Esophagus squamous epithelium (tissue), 4 donors: ENCODE measurements around the gene SCUBE2.

Source experiments
- POLR2A ChIP-seq, 4 donors: fragments of 450-650 bp; IDR thresholded peaks; one replicate each; pipeline ENCODE4 v1.6.1; 2017; ENCODE audit warnings: antibody characterized with exemption in 4 of 4, mild to moderate bottlenecking in 4 of 4, moderate library complexity in 3 of 4
- TF ChIP-seq, protein P1 (sequence below), 6 experiments: fragments of 450-650 bp in 4 of 6; fragments of 200-600 bp in 2 of 6; sonication (generic) in 2 of 6; IDR thresholded peaks; one replicate each; pipeline ENCODE4 v1.5.1; 2016 to 2019; ENCODE audit warnings: antibody characterized with exemption in 6 of 6, mild to moderate bottlenecking in 4 of 6, moderate library complexity in 4 of 6

- TF ChIP-seq, protein P1, sequence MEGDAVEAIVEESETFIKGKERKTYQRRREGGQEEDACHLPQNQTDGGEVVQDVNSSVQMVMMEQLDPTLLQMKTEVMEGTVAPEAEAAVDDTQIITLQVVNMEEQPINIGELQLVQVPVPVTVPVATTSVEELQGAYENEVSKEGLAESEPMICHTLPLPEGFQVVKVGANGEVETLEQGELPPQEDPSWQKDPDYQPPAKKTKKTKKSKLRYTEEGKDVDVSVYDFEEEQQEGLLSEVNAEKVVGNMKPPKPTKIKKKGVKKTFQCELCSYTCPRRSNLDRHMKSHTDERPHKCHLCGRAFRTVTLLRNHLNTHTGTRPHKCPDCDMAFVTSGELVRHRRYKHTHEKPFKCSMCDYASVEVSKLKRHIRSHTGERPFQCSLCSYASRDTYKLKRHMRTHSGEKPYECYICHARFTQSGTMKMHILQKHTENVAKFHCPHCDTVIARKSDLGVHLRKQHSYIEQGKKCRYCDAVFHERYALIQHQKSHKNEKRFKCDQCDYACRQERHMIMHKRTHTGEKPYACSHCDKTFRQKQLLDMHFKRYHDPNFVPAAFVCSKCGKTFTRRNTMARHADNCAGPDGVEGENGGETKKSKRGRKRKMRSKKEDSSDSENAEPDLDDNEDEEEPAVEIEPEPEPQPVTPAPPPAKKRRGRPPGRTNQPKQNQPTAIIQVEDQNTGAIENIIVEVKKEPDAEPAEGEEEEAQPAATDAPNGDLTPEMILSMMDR (IDR thresholded peaks at IDR 0.05), result no peak
- no peak for TF ChIP-seq POLR2A (IDR thresholded peaks at IDR 0.05)
These were observed 22.1 kb downstream of the SCUBE2 start for GRCh38 chr11:9069256-9069655.
